HUES64 (cell line): ENCODE measurements around the gene IFRD2.

Source experiments
- H3K27ac ChIP-seq: 2 replicates; pipeline ENCODE4 v1.7.0; 2013; ENCODE audit warnings: low read depth, low read length, inconsistent platforms
- H3K27me3 ChIP-seq: 2 replicates; pipeline ENCODE4 v1.6.1; 2013; ENCODE audit warnings: mild to moderate bottlenecking, low read length; ENCODE audit not compliant: insufficient read depth
- H3K36me3 ChIP-seq: 2 replicates; pipeline ENCODE4 v1.6.1; 2013; ENCODE audit warnings: mild to moderate bottlenecking, low read length; ENCODE audit not compliant: insufficient read depth
- H3K4me1 ChIP-seq: 2 replicates; pipeline ENCODE4 v1.6.1; 2013; ENCODE audit warnings: mild to moderate bottlenecking, low read length, moderate library complexity; ENCODE audit not compliant: insufficient read depth
- H3K4me3 ChIP-seq: 2 replicates; pipeline ENCODE4 v1.5.1; 2013; ENCODE audit warnings: mild to moderate bottlenecking, low read length, moderate library complexity
- H3K9ac ChIP-seq: 2 replicates; pipeline ENCODE4 v1.6.1; 2013; ENCODE audit warnings: mild to moderate bottlenecking, low read depth, low read length
- H3K9me3 ChIP-seq: 2 replicates; pipeline ENCODE4 v1.6.1; 2013; ENCODE audit warnings: low read depth, low read length; ENCODE audit not compliant: insufficient read depth
- WGBS: fragments of 150-250, 120-280 bp; methylation state at CpG from one replicate; pipeline ENCODE4 v1.1.7; 2013; ENCODE audit warnings: missing lambda C conversion rate; 5-methylcytosine and 5-hydroxymethylcytosine counted together

Gene IFRD2

GRCh38 chr3:50242381-50242770 is 49.9 kb downstream of the IFRD2 start:
- Histone ChIP-seq H3K9me3 (no peaks in the 10 kb centered on the region), H3K4me3 (no peak overlapping the region), H3K36me3 (peaks cover 7% of the 10 kb centered on the region), H3K9ac (no peak overlapping the region), H3K4me1 (peaks cover 57% of the 10 kb centered on the region), H3K27ac (peak overlapping the region; percentile 8), H3K27me3 (no peaks in the 10 kb centered on the region)
- WGBS = 93% methylated on average over 3 of the region's 3 CpGs

DNA sequence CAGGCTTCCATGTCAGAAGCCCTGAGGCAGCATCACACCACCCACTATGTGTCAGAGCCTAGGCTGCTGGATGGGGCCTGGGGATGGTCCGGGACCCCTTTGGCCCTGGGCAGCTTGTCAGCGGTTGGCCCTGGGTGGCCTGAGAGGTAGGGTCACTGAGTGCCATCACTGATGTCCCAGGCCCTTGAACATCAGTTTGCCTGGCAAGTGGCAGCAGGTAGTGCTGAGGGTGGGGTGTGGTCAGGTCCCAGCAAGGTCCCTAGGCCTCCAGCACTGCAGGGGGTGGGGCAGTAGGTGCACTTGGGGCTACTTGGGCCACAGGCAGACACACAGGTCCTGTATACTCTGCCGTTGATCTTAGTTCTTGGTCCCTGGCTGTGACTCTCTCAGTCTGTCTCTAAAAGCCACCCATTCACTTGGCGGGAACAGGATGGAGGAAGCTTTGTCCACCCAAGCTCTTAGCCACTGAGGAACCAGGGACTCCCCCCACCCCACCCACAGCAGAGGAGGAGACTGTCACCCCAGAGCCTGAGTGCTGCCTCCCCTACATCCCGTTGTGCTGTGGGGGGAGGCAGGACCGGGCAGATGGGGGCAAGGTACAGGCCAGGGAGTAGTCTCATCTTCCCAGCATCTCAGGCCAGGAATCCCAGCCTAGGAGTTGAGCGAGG is 50.4 kb downstream of the IFRD2 start:
- WGBS = 74% methylated on average over 7 of the region's 7 CpGs
- H3K9me3 ChIP-seq = no peaks in the 10 kb centered on the region
- peaks cover 54% of the 10 kb centered on the region for H3K4me1 ChIP-seq
- H3K36me3 ChIP-seq = 0 out of 2 replicates have a peak, but pooled peaks cover 1% of the 10 kb centered on the region
- peak overlapping the region; percentile 37 for H3K4me3 ChIP-seq
- H3K27ac ChIP-seq = peak overlapping the region; percentile 78
- no peaks in the 10 kb centered on the region for H3K27me3 ChIP-seq
- peak overlapping the region; percentile 53 for H3K9ac ChIP-seq

- Histone ChIP-seq H3K27ac (peak overlapping the region; percentile 78), H3K27me3 (no peaks in the 10 kb centered on the region), H3K9me3 (no peaks in the 10 kb centered on the region), H3K4me1 (peaks cover 47% of the 10 kb centered on the region), H3K4me3 (peak overlapping the region; percentile 37), H3K9ac (peak overlapping the region; percentile 53), H3K36me3 (no peaks in the 10 kb centered on the region)
- WGBS = 1% methylated on average over 4 of the region's 4 CpGs
Observed at GRCh38 chr3:50241163-50241562, 51.1 kb downstream of the IFRD2 start.

GRCh38 chr3:50239649-50240048 is 52.6 kb downstream of the IFRD2 start:
- no peak overlapping the region for H3K9ac ChIP-seq
- H3K4me3 ChIP-seq = no peak overlapping the region
- no peaks in the 10 kb centered on the region for H3K27me3 ChIP-seq
- peaks cover 41% of the 10 kb centered on the region for H3K4me1 ChIP-seq
- peak overlapping the region; percentile 39; the same call in 1 of the 2 replicates for H3K27ac ChIP-seq
- no peaks in the 10 kb centered on the region for H3K36me3 ChIP-seq
- no peaks in the 10 kb centered on the region for H3K9me3 ChIP-seq
- 61% methylated on average over 4 of the region's 4 CpGs for WGBS

DNA sequence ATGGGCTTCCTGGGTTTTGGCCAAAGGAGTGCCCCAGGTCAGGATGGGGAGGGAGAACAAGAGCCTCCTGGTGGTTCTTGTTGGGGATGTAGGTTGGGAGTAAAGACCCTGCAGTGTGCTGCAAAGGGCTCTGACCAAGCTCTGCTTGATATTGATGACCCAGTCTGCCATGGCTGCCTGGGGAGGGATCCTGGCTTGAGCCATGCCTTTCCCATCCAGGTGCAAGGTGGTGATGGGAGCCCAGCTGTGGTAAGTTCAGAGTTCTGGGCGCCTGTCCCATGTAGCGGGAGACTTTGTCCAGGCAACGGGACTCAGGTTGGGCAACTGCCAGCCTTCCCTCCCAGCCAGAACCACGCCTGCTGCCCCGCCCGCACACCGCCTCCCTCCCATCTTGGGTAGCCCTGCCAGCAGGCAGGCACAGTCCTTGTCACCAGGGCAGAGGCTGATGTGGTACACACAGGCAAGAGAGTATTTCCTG is 53.6 kb downstream of the IFRD2 start:
- Histone ChIP-seq H3K4me3 (peak overlapping the region; percentile 86), H3K36me3 (no peaks in the 10 kb centered on the region), H3K27ac (peak overlapping the region; percentile 46; the same call in 1 of the 2 replicates), H3K9me3 (no peaks in the 10 kb centered on the region), H3K9ac (no peak overlapping the region), H3K27me3 (no peaks in the 10 kb centered on the region), H3K4me1 (peaks cover 41% of the 10 kb centered on the region)
- WGBS = 94% methylated on average over 7 of the region's 7 CpGs

- Histone ChIP-seq H3K4me3 (peak overlapping the region; percentile 86), H3K9me3 (no peaks in the 10 kb centered on the region), H3K9ac (peak overlapping the region; percentile 83), H3K4me1 (peaks cover 39% of the 10 kb centered on the region), H3K27me3 (no peaks in the 10 kb centered on the region), H3K27ac (peak overlapping the region; percentile 46), H3K36me3 (no peaks in the 10 kb centered on the region)
- 6% methylated on average over 31 of the region's 31 CpGs for WGBS
Observed at GRCh38 chr3:50237754-50238548, 54.3 kb downstream of the IFRD2 start.
